H9 (cell line): ENCODE results near the gene SLC27A1. TPM values are rescaled to one million over a fixed set of nuclear protein-coding genes. Genes with fewer than 3 reads are reported as not detected.
A peak's percentile ranks its signal among the peaks of the same experiment; 100 is the strongest.

Experiments
- DNase-seq: peaks from one replicate; pipeline ENCODE4 v3.0.0-alpha.2; 2017
- H2AFZ ChIP-seq: one replicate; pipeline ENCODE4 v1.6.1; 2013; ENCODE audit warnings: mild to moderate bottlenecking, low read length, control low read depth, moderate library complexity
- H2AK5ac ChIP-seq: 2 replicates; pipeline ENCODE4 v1.6.1; 2013; ENCODE audit warnings: low read length, control low read depth, mixed read lengths; ENCODE audit not compliant: insufficient read length
- H2BK120ac ChIP-seq: one replicate; pipeline ENCODE4 v1.6.1; 2013; ENCODE audit warnings: low read depth, mild to moderate bottlenecking, low read length, control low read depth, inconsistent platforms; ENCODE audit not compliant: poor library complexity, severe bottlenecking
- H2BK12ac ChIP-seq: 2 replicates; pipeline ENCODE4 v1.6.1; 2013; ENCODE audit warnings: low read length, control low read depth, mixed read lengths, low read depth; ENCODE audit not compliant: insufficient read length
- H2BK15ac ChIP-seq: 2 replicates; pipeline ENCODE4 v1.6.1; 2013; ENCODE audit warnings: low read depth, low read length, control low read depth
- H2BK20ac ChIP-seq: one replicate; pipeline ENCODE4 v1.6.1; 2013; ENCODE audit warnings: low read depth, mild to moderate bottlenecking, low read length, control low read depth, inconsistent platforms; ENCODE audit not compliant: poor library complexity, severe bottlenecking
- H2BK5ac ChIP-seq: 2 replicates; pipeline ENCODE4 v1.6.1; 2013; ENCODE audit warnings: low read length, control low read depth, mixed read lengths; ENCODE audit not compliant: insufficient read length
- H3K14ac ChIP-seq: 2 replicates; pipeline ENCODE4 v1.6.1; 2013; ENCODE audit warnings: low read length, control low read depth; ENCODE audit not compliant: insufficient read depth
- H3K18ac ChIP-seq: 2 replicates; pipeline ENCODE4 v1.6.1; 2013; ENCODE audit warnings: low read depth, mild to moderate bottlenecking, mixed read lengths, low read length, control low read depth; ENCODE audit not compliant: insufficient read length
- H3K23ac ChIP-seq: 2 replicates; pipeline ENCODE4 v1.6.1; 2013; ENCODE audit warnings: low read length, control low read depth, mixed read lengths, low read depth; ENCODE audit not compliant: insufficient read length
- H3K23me2 ChIP-seq: 2 replicates; pipeline ENCODE4 v1.6.1; 2013; ENCODE audit warnings: low read depth, mild to moderate bottlenecking, mixed read lengths, low read length, control low read depth; ENCODE audit not compliant: insufficient read length, poor library complexity, severe bottlenecking
- H3K27ac ChIP-seq: 2 replicates; pipeline ENCODE4 v1.5.1; 2013; ENCODE audit warnings: low read length, control low read depth, mixed read lengths, low read depth; ENCODE audit not compliant: insufficient read length
- H3K27me3 ChIP-seq: 2 replicates; pipeline ENCODE4 v1.6.1; 2013; ENCODE audit warnings: low read length, control low read depth, inconsistent platforms; ENCODE audit not compliant: insufficient read depth
- H3K4ac ChIP-seq: 2 replicates; pipeline ENCODE4 v1.6.1; 2013; ENCODE audit warnings: low read depth, mild to moderate bottlenecking, control low read depth, inconsistent platforms, low read length, moderate library complexity
- H3K4me1 ChIP-seq: 2 replicates; pipeline ENCODE4 v1.6.1; 2013; ENCODE audit warnings: low read length, control low read depth, inconsistent platforms; ENCODE audit not compliant: insufficient read depth
- H3K4me2 ChIP-seq: 2 replicates; pipeline ENCODE4 v1.6.1; 2013; ENCODE audit warnings: low read length, control low read depth, mixed read lengths; ENCODE audit not compliant: insufficient read length, insufficient read depth
- H3K56ac ChIP-seq: 2 replicates; pipeline ENCODE4 v1.6.1; 2013; ENCODE audit warnings: low read depth, mild to moderate bottlenecking, mixed read lengths, low read length, control low read depth; ENCODE audit not compliant: insufficient read length
- H3K79me1 ChIP-seq: 2 replicates; pipeline ENCODE4 v1.6.1; 2013; ENCODE audit warnings: low read depth, mild to moderate bottlenecking, moderate library complexity, low read length, control low read depth, inconsistent platforms; ENCODE audit not compliant: insufficient read depth, poor library complexity, severe bottlenecking
- H3K79me2 ChIP-seq: 2 replicates; pipeline ENCODE4 v1.6.1; 2013; ENCODE audit warnings: low read length, control low read depth, inconsistent platforms; ENCODE audit not compliant: insufficient read depth
- H3K9ac ChIP-seq: 2 replicates; pipeline ENCODE4 v1.6.1; 2013; ENCODE audit warnings: low read length, control low read depth, mixed read lengths; ENCODE audit not compliant: insufficient read length; ENCODE audit errors: extremely low read depth
- H3K9me3 ChIP-seq: one replicate; pipeline ENCODE4 v1.6.1; 2013; ENCODE audit warnings: low read depth, low read length, inconsistent platforms; ENCODE audit not compliant: control insufficient read depth
- H3T11ph ChIP-seq: one replicate; pipeline ENCODE4 v1.6.1; 2013; ENCODE audit warnings: mild to moderate bottlenecking, low read length, control low read depth, inconsistent platforms
- H4K20me1 ChIP-seq: one replicate; pipeline ENCODE4 v1.6.1; 2013; ENCODE audit not compliant: control insufficient read depth, insufficient read length, insufficient read depth
- H4K5ac ChIP-seq: 2 replicates; pipeline ENCODE4 v1.6.1; 2013; ENCODE audit warnings: low read depth, mild to moderate bottlenecking, mixed read lengths, low read length, control low read depth; ENCODE audit not compliant: insufficient read length
- H4K8ac ChIP-seq: replicated peaks from 2 replicates; pipeline ENCODE4 v1.6.1; 2013; ENCODE audit warnings: low read length, control low read depth, mixed read lengths, low read depth; ENCODE audit not compliant: insufficient read length
- H4K91ac ChIP-seq: 2 replicates; pipeline ENCODE4 v1.6.1; 2013; ENCODE audit warnings: low read depth, mild to moderate bottlenecking, moderate library complexity, mixed read lengths, low read length, control low read depth; ENCODE audit not compliant: insufficient read length
- H3K27ac Mint-ChIP-seq, 3 experiments: 2 replicates in 2 of 3; 3 replicates in 1 of 3; pipeline ENCODE4 v1.8.0; 2020 to 2021; ENCODE audit warnings: mixed read lengths in 3 of 3, mild to moderate bottlenecking in 1 of 3, moderate library complexity in 1 of 3
- H3K27me3 Mint-ChIP-seq: 2 replicates; pipeline ENCODE4 v1.8.0; 2021; ENCODE audit warnings: low read depth, mild to moderate bottlenecking, moderate library complexity, mixed read lengths
- H3K36me3 Mint-ChIP-seq, 3 experiments: 2 replicates in 2 of 3; 3 replicates in 1 of 3; pipeline ENCODE4 v1.8.0; 2020 to 2021; ENCODE audit warnings: low read depth in 3 of 3, mixed read lengths in 3 of 3; ENCODE audit not compliant: insufficient read depth in 1 of 3
- H3K4me1 Mint-ChIP-seq, 2 experiments: 2 replicates each; pipeline ENCODE4 v1.8.0; 2020; ENCODE audit warnings: mixed read lengths in 2 of 2
- H3K4me3 Mint-ChIP-seq, 2 experiments: 2 replicates in 1 of 2; 3 replicates in 1 of 2; pipeline ENCODE4 v1.8.0; 2020 to 2021; ENCODE audit warnings: mild to moderate bottlenecking in 2 of 2, mixed read lengths in 2 of 2, moderate library complexity in 1 of 2
- H3K9me3 Mint-ChIP-seq, 2 experiments: 2 replicates in 1 of 2; 3 replicates in 1 of 2; pipeline ENCODE4 v1.8.0; 2020; ENCODE audit warnings: mild to moderate bottlenecking in 2 of 2, mixed read lengths in 2 of 2, moderate library complexity in 1 of 2
- WGBS: extraction: QIAGEN DNeasy Blood & Tissue Kit; methylation state at CpG from one replicate; pipeline ENCODE4 v1.1.7; 2013; ENCODE audit warnings: missing lambda C conversion rate, low lambda C conversion rate, mixed read lengths; ENCODE audit not compliant: insufficient read length; ENCODE audit errors: extremely low coverage; 5-methylcytosine and 5-hydroxymethylcytosine counted together
- total RNA-seq: library from RNA; stranded (reverse); gene quantifications from 2 replicates; pipeline ENCODE4 v1.2.1, GENCODE V29; 2021
- TF ChIP-seq, protein P1 (sequence below): fragments of 200-600 bp; sonication (generic); conservative IDR thresholded peaks from 3 replicates; pipeline ENCODE4 v1.8.0; 2021; ENCODE audit warnings: antibody characterized with exemption, mild to moderate bottlenecking

The SLC27A1 gene
- total RNA-seq, 1 experiment from 2014 or later: 6.4 TPM

GRCh38 chr19:17522988-17523872 is 52.9 kb downstream of the SLC27A1 start:
- no peak overlapping the region for H3K56ac ChIP-seq
- H3K4me1 ChIP-seq: no peaks in the 10 kb centered on the region
- TF ChIP-seq, protein P1, sequence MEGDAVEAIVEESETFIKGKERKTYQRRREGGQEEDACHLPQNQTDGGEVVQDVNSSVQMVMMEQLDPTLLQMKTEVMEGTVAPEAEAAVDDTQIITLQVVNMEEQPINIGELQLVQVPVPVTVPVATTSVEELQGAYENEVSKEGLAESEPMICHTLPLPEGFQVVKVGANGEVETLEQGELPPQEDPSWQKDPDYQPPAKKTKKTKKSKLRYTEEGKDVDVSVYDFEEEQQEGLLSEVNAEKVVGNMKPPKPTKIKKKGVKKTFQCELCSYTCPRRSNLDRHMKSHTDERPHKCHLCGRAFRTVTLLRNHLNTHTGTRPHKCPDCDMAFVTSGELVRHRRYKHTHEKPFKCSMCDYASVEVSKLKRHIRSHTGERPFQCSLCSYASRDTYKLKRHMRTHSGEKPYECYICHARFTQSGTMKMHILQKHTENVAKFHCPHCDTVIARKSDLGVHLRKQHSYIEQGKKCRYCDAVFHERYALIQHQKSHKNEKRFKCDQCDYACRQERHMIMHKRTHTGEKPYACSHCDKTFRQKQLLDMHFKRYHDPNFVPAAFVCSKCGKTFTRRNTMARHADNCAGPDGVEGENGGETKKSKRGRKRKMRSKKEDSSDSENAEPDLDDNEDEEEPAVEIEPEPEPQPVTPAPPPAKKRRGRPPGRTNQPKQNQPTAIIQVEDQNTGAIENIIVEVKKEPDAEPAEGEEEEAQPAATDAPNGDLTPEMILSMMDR: no peak
- no peak overlapping the region for H2BK120ac ChIP-seq
- no peak overlapping the region for H2BK12ac ChIP-seq
- H3K4me3 Mint-ChIP-seq: no peak overlapping the region
- no peak overlapping the region for H3T11ph ChIP-seq
- no peak overlapping the region for H2AK5ac ChIP-seq
- H3K4me2 ChIP-seq: no peak overlapping the region
- no peak overlapping the region for H4K5ac ChIP-seq
- H3K9me3 ChIP-seq: no peaks in the 10 kb centered on the region
- WGBS: no CpG with 5 or more reads among the region's 24 CpGs
- H3K79me1 ChIP-seq: no peaks in the 10 kb centered on the region
- H3K27me3 Mint-ChIP-seq: peaks cover 2% of the 10 kb centered on the region; the same call in 1 of the 2 replicates
- no peak overlapping the region for H3K23ac ChIP-seq
- H2BK15ac ChIP-seq: no peak overlapping the region
- H2AFZ ChIP-seq: no peak overlapping the region
- no peak overlapping the region for H2BK5ac ChIP-seq
- H3K79me2 ChIP-seq: no peaks in the 10 kb centered on the region
- H2BK20ac ChIP-seq: no peak overlapping the region
- H4K91ac ChIP-seq: no peak overlapping the region
- no peak overlapping the region for H3K9ac ChIP-seq
- H3K27ac Mint-ChIP-seq: peak overlapping the region in 2 of 3 experiments; percentile 9 to 84; a peak in 3 of 7 replicates
- no peak for DNase-seq
- H4K20me1 ChIP-seq: no peaks in the 10 kb centered on the region
- H3K18ac ChIP-seq: no peak overlapping the region
- no peaks in the 10 kb centered on the region for H3K9me3 Mint-ChIP-seq
- no peaks in the 10 kb centered on the region for H3K23me2 ChIP-seq
- no peak overlapping the region for H3K4ac ChIP-seq
- no peaks in the 10 kb centered on the region for H3K4me1 Mint-ChIP-seq
- H3K36me3 Mint-ChIP-seq: peaks cover 0 to 5% (median 4%) of the 10 kb centered on the region in 3 experiments; a peak in 5 of 7 replicates
- H3K27ac ChIP-seq: no peak overlapping the region
- no peaks in the 10 kb centered on the region for H3K27me3 ChIP-seq
- H3K14ac ChIP-seq: no peak overlapping the region
- no peak overlapping the region for H4K8ac ChIP-seq
